Measurements from ENCODE around the gene ZBTB16. TPM values are rescaled to one million over a fixed set of nuclear protein-coding genes. Genes with fewer than 3 reads are reported as not detected.

The ZBTB16 gene
- total RNA-seq, 2 experiments from 2014 or later, result 19.1 to 20.6 TPM

DNA sequence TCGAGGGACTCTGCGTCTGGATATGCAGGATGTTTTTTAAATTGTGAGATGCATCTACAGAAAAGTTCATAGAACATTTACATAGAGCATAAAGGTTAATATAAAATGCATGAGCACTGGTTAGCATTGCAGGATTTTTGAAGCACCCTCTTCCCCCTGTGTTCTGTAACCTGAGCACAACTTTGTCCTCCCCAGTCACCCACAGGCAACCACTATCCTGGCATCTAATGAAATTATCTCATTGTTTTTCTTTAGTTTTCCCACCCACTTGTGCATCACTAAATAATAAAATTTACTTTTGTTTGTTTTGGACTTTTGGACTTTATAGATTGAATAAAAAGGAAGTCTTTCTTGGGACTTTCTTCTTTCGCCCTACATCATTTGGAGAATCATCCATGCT is 226.7 kb downstream of the ZBTB16 start:
- Histone ChIP-seq H3K27me3 (ENCODE audit: control insufficient read depth in 1 of 2, insufficient read depth in 2 of 2, low read length in 2 of 2) (no peaks in the 10 kb centered on the region), H3K9me3 (ENCODE audit: control insufficient read depth in 1 of 2, insufficient read depth in 1 of 2, low read length in 2 of 2) (no peaks in the 10 kb centered on the region), H3K4me3 (ENCODE audit: low read length) (no peak overlapping the region), H3K27ac (ENCODE audit: low read depth in 1 of 2, low read length in 2 of 2) (no peak overlapping the region), H3K4me1 (ENCODE audit: insufficient read depth, low read length) (no peaks in the 10 kb centered on the region), H3K36me3 (ENCODE audit: insufficient read depth, low read length) (no peaks in the 10 kb centered on the region)
- Mint-ChIP-seq H3K27me3 (peaks cover 11% of the 10 kb centered on the region), H3K9me3 (no peaks in the 10 kb centered on the region), H3K27ac (no peak overlapping the region), H3K4me1 (ENCODE audit: low read depth) (no peaks in the 10 kb centered on the region), H3K36me3 (ENCODE audit: low read depth) (no peaks in the 10 kb centered on the region), H3K4me3 (no peak overlapping the region)
- ATAC-seq (ENCODE audit: poor library complexity) (no peak), DNase-seq (no peak)
- TF ChIP-seq, protein P1, sequence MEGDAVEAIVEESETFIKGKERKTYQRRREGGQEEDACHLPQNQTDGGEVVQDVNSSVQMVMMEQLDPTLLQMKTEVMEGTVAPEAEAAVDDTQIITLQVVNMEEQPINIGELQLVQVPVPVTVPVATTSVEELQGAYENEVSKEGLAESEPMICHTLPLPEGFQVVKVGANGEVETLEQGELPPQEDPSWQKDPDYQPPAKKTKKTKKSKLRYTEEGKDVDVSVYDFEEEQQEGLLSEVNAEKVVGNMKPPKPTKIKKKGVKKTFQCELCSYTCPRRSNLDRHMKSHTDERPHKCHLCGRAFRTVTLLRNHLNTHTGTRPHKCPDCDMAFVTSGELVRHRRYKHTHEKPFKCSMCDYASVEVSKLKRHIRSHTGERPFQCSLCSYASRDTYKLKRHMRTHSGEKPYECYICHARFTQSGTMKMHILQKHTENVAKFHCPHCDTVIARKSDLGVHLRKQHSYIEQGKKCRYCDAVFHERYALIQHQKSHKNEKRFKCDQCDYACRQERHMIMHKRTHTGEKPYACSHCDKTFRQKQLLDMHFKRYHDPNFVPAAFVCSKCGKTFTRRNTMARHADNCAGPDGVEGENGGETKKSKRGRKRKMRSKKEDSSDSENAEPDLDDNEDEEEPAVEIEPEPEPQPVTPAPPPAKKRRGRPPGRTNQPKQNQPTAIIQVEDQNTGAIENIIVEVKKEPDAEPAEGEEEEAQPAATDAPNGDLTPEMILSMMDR (IDR thresholded peaks at IDR 0.05), result no peak
- CTCF ChIA-PET, result no interaction called here
- intact Hi-C loops (cut with DNase I, micrococcal nuclease), result no loop called here
- POLR2A ChIA-PET, result no interaction called here

DNA sequence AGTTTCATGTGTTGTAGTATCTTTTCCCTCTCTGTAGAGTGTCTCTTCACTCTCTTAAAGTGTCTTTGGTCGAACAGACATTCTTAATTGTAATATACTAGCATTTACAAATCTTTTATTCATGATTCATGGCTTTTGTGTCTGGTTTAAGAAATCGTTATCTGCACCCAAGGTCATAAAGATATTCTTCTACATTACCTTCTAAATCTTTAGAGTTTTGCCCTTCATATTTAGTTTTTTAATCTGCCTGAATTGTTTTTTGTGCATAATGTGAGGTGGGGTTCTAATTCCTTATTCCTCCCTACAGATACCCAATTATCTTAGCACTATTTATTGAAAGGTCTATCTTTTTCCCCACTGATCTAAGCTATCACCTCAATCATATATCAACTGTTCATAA is 227.6 kb downstream of the ZBTB16 start:
- no peak overlapping the region for H3K27ac Mint-ChIP-seq
- Histone ChIP-seq H3K9me3 (ENCODE audit: control insufficient read depth in 1 of 2, insufficient read depth in 1 of 2, low read length in 2 of 2) (no peaks in the 10 kb centered on the region), H3K4me1 (ENCODE audit: insufficient read depth, low read length) (no peaks in the 10 kb centered on the region), H3K4me3 (ENCODE audit: low read length) (no peak overlapping the region), H3K36me3 (ENCODE audit: insufficient read depth, low read length) (no peaks in the 10 kb centered on the region), H3K27me3 (ENCODE audit: control insufficient read depth in 1 of 2, insufficient read depth in 2 of 2, low read length in 2 of 2) (no peaks in the 10 kb centered on the region), H3K27ac (ENCODE audit: low read depth in 1 of 2, low read length in 2 of 2) (no peak overlapping the region)
- intact Hi-C loops (cut with DNase I, micrococcal nuclease), result no loop called here
- ChIA-PET CTCF (no interaction called here), POLR2A (no interaction called here)
- no peaks in the 10 kb centered on the region for H3K4me1 Mint-ChIP-seq (ENCODE audit: low read depth)
- H3K4me3 Mint-ChIP-seq, result no peak overlapping the region
- H3K27me3 Mint-ChIP-seq, result peaks cover 11% of the 10 kb centered on the region
- no peak for ATAC-seq (ENCODE audit: poor library complexity)
- no peaks in the 10 kb centered on the region for H3K36me3 Mint-ChIP-seq (ENCODE audit: low read depth)
- DNase-seq, result no peak
- no peaks in the 10 kb centered on the region for H3K9me3 Mint-ChIP-seq
- TF ChIP-seq, protein P1 (IDR thresholded peaks at IDR 0.05), result no peak

DNA sequence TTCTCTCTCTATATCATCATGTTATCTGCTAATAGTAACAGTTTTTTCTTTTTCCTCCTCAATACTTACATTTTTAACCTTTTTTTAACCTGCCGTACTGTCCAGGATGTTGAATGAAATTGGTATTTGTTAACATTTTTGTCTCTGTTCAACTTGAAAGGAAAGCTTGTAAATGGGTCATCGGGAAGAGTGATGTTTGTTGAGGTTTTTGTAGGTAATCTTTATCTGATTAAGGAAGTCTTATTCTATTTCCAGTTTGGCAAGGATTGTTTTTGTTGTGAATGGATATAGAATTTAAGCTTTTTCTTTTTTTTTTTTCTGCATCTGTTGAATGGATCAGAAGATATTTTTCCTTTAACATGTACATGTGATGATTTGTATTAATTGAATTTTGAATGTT is 228.6 kb downstream of the ZBTB16 start:
- Mint-ChIP-seq H3K36me3 (ENCODE audit: low read depth) (no peaks in the 10 kb centered on the region), H3K27me3 (peaks cover 11% of the 10 kb centered on the region), H3K4me3 (no peak overlapping the region), H3K9me3 (no peaks in the 10 kb centered on the region), H3K4me1 (ENCODE audit: low read depth) (no peaks in the 10 kb centered on the region), H3K27ac (no peak overlapping the region)
- Histone ChIP-seq H3K27me3 (ENCODE audit: control insufficient read depth in 1 of 2, insufficient read depth in 2 of 2, low read length in 2 of 2) (no peaks in the 10 kb centered on the region), H3K27ac (ENCODE audit: low read depth in 1 of 2, low read length in 2 of 2) (no peak overlapping the region), H3K36me3 (ENCODE audit: insufficient read depth, low read length) (no peaks in the 10 kb centered on the region), H3K4me1 (ENCODE audit: insufficient read depth, low read length) (no peaks in the 10 kb centered on the region), H3K9me3 (ENCODE audit: control insufficient read depth in 1 of 2, insufficient read depth in 1 of 2, low read length in 2 of 2) (no peaks in the 10 kb centered on the region), H3K4me3 (ENCODE audit: low read length) (no peak overlapping the region)
- POLR2A ChIA-PET, result no interaction called here
- intact Hi-C loops (cut with DNase I, micrococcal nuclease), result no loop called here
- TF ChIP-seq, protein P1 (IDR thresholded peaks at IDR 0.05), result no peak
- DNase-seq (no peak), ATAC-seq (ENCODE audit: poor library complexity) (no peak)
- CTCF ChIA-PET, result no interaction called here
